GM19395 (cell line): Measurements from ENCODE around the gene HIVEP2.
A peak's percentile ranks its signal among the peaks of the same experiment; 100 is the strongest.
"Not testable (repeated sequence)": the region's sequence is repeated elsewhere in the genome, so short reads cannot be mapped to it uniquely, and the experiment has no call there.

ENCODE experiments used
- ATAC-seq: cut with Tn5 transposase; IDR thresholded peaks from one replicate; pipeline ENCODE4 v1.9.1; 2021; ENCODE audit warnings: mild to moderate bottlenecking, moderate library complexity; ENCODE audit not compliant: unreplicated experiment

Gene HIVEP2, protein sequence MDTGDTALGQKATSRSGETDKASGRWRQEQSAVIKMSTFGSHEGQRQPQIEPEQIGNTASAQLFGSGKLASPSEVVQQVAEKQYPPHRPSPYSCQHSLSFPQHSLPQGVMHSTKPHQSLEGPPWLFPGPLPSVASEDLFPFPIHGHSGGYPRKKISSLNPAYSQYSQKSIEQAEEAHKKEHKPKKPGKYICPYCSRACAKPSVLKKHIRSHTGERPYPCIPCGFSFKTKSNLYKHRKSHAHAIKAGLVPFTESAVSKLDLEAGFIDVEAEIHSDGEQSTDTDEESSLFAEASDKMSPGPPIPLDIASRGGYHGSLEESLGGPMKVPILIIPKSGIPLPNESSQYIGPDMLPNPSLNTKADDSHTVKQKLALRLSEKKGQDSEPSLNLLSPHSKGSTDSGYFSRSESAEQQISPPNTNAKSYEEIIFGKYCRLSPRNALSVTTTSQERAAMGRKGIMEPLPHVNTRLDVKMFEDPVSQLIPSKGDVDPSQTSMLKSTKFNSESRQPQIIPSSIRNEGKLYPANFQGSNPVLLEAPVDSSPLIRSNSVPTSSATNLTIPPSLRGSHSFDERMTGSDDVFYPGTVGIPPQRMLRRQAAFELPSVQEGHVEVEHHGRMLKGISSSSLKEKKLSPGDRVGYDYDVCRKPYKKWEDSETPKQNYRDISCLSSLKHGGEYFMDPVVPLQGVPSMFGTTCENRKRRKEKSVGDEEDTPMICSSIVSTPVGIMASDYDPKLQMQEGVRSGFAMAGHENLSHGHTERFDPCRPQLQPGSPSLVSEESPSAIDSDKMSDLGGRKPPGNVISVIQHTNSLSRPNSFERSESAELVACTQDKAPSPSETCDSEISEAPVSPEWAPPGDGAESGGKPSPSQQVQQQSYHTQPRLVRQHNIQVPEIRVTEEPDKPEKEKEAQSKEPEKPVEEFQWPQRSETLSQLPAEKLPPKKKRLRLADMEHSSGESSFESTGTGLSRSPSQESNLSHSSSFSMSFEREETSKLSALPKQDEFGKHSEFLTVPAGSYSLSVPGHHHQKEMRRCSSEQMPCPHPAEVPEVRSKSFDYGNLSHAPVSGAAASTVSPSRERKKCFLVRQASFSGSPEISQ (N-terminal part only)

DNA sequence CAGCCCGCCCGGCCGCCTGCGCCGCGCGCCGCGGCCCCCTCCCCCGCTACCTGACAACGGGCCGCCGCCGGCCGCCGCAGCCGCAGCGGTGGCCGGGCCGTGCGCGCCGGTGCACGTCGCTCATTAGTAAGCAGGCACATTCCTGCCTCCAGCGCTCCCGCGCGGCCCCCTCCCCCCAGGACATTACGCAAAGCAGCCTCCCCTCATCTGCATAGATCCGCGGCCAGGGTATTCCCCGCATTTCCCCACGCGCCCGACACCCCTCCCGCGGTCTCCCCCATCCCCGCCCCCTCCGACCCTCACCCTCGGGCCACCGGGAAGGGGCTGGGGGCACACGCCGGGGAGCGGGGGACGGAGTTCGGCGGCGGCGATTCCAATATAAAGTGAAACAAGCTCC is at the start of gene HIVEP2:
HIVEP2 (minus strand) TSS at position 128 of the 397 bp plus-strand sequence. CDS start 170,438 bp downstream, outside the sequence.
- ATAC-seq: peak; percentile 24

DNA sequence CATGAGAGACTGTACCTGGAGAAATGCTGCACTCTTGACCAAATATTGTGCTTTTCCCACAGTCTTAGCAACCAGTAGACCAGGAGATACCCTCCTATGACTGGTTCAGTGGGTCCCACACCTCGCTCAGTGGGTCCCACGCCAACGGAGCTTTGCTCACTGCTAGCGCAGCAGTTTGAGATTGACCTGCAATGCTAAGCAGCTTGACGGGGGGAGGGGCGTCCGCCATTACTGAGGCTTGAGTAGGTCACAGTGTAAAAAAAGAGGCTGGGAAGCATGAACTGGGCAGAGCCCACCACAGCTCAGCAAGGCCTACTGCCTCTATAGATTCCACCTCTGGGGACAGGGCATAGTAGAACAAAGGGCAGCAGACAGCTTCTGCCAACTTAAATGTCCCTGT is 49.0 kb upstream of the HIVEP2 start:
- no peak for ATAC-seq

DNA sequence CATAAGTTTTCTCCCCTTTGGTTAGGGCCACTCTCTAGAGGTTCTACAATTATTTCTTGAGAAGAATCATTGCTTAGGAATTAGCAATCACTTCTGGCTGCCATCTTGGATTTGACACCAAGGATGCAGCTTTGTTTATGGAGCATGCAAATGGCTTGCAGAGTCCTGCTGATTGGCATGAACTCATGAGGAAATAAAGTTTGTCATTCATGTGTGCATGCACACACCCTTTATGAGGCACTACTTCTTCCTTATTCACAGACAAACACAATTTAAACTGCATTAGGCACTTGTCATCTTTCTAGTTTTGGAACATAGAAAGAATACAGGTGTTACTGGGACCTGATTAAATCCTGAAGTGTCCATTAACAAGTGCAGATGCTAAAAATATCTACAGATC is 42.5 kb upstream of the HIVEP2 start:
- ATAC-seq: no peak

DNA sequence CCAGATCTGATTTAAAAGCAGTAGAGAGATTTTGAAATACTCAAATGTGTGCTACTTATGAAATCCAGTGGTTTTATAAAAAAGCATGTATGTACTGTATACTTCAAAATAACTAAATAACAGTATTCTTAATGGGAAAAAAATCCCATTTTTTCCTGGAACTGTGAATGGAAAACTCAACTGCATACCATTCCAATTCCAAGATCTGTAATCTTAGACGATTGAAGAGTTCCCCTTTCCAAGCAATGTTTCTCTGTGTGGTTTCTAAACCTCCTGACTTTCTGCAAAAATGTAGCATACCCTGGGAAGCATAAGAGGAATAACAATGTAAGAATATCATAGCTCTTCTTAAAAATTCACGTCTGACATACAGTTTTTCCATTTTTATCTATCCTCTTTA is 40.3 kb upstream of the HIVEP2 start:
- no peak for ATAC-seq

DNA sequence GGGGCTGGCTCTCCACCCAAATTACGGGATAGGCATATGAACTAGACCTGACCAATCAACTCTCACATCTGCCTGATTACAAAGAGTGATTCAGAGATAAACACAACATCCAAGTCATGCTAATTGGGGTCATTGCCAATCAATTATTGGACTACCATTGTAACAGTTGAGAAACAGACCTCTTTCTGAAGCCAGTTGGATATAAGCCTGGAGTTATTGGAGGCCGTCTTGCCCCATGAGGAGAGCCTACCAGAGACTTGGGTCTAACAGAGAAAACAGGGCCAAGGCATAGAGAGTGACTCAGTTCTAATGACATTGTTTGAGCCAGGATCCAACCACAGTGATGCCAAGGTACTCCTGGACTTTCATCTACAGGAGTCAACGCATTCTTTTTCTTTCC is 39.4 kb upstream of the HIVEP2 start:
- no peak for ATAC-seq

DNA sequence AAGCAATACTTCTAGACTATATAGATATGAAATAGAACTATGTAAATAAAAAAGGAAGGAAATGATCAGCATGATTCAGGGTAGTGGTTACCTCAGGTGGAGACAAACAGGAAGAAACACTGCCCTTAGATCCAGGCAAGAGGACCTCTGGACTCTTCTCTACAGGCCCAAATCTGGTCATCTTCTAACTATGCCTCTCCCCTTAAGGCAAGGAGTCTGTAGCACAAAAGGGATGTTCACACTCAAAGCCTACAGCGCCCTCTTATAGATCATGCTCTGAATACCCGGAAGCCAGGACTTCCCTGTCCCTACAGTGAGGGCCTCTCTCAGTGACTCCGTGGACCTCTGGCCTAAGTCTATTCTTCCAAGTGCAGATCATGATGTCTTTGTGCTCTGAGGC is 30.4 kb upstream of the HIVEP2 start:
- no peak for ATAC-seq

DNA sequence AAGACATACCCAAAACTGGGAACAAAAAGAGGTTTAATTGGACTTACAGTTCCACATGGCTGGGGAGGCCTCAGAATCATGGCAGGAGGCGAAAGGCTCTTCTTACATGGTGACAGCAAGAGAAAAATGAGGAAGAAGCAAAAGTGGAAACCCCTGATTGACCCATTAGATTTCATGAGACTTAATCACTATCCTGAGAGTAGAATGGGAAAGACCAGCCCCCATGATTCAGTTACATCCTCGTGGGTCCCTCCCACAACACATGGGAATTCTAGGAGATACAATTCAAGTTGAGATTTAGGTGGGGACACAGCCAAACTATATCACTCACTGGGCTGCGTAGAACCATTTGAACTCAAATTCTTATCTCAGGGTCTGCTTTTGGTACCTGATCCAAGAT is 26.0 kb upstream of the HIVEP2 start:
- not testable (repeated sequence) for ATAC-seq

DNA sequence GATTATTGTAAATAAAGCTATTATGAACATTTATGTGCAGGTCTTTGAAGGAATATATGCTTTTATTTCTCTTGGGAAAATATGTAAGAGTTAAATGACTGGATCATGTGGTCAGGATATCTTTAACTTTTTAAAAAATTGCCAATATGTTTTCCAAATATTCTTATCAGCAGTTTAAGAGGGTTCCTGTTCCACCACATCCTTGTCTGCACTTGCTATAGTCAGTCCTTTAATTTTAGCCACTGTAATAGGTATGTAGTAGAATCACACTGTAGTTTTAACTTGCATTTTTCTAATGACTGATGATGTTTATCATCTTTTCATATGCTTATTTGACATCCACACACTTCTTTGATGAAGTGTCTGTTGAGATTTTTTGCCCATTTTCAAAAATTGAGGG is 23.6 kb upstream of the HIVEP2 start:
- no peak for ATAC-seq

DNA sequence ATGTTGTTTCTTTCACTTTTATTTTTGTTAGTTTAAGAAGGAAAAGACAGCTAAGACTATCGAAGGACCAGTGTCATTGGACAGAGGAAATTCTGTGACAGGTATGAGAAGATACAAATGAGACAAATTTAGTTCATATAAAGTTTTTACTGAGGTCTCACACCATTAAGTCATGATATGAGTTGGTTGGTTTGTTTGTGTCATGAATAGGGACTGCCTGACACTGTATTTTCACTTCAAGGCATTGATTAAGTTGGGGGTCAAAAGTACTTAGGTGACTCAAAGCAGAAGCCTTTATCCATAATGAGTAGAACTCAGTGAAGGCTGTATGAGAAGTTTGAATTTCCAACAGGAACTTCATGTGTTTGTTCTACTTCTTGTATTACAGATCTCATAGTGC is 21.3 kb upstream of the HIVEP2 start:
- ATAC-seq: no peak

DNA sequence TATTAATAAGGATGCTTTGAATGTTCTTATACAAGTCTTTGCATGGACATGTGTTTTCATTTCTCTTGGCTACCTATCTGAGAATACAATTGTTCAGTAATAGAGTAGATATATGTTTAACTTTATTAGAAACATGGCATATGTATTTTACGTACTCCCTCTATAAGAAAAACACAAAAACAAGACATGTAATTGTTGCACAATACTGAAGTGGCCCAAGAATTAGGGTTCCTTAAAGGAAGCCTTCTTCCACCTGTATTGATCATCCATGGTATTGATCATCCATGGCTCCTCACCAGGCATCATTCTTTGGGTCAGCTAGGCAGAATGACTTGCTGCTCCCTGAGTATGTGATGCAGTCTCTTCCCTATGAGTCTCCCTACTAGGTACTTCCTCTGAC is 20.2 kb upstream of the HIVEP2 start:
- ATAC-seq: no peak

DNA sequence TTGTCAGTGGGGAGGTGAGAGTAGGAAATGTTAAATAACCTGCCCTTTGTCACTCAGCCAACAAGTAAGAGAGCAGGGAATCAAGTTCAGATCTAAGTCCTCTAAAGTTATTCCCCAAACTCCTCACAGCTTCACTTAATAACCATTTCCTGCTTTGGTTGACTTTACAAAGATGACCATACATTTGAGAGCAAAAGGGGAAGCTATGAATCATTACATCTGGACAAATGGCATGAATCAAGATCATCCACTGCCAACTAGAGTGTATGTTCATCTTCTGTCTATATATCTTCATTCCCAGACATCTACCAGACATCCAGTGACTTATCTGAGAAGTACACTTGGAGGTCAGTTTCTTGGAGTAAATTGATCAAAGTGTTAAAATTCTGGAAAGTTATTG is 15.1 kb upstream of the HIVEP2 start:
- no peak for ATAC-seq

DNA sequence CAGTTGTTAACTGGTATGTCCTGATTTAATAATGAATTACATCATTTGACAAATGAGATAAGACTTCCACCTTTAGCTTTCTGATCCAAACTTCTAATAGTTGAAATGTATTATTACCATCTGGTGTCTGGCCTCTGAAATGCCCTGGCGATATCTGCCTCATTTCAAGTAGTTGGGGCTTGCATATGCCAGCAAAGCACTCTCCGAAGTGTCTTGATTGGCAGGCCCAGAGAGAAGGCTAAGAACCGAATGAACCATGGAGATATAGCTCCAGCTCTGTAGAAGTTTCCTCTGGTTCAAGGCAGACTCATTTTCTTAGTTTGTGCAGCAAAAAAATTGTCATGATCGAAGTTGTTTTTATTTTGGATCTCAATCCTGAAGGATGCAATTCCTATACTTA is 13.4 kb upstream of the HIVEP2 start:
- no peak for ATAC-seq

DNA sequence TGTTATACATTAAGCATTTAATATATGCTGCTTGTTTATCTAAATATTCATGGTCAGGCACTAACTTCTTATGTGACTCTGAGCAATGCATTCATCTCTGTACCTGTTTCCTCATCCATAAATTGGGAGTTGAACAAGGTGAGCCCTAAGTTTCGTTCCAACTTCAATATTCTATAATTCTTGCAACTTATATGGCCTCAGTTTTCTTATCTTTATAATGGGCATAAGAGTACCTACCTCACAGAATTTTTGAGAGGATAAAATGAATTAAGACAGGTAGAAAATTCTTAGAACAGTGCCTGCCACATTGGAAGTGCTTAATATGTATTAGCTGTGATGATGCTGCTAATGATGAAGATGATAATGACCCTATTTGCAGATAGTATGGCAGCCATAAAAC is 11.8 kb upstream of the HIVEP2 start:
- ATAC-seq: no peak

DNA sequence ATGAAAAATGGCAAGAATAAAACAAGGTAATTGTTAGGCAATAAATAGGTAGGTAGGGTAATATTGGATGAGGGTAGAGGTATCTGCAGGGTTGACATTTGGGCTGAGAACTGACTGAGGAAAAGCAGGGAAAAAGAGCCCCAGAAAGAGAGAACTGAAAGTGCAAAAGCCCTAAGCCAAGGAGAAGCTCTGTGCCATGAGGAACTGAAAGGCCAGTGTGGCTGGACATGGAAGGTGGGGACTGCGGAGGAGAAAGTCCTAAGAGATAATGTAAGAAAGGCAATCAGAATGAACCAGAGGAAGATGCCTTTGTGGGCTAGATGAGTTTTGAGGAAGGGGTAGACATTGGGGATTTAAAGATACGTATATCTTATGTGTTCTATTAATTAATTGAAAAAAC is 9.9 kb upstream of the HIVEP2 start:
- no peak for ATAC-seq

DNA sequence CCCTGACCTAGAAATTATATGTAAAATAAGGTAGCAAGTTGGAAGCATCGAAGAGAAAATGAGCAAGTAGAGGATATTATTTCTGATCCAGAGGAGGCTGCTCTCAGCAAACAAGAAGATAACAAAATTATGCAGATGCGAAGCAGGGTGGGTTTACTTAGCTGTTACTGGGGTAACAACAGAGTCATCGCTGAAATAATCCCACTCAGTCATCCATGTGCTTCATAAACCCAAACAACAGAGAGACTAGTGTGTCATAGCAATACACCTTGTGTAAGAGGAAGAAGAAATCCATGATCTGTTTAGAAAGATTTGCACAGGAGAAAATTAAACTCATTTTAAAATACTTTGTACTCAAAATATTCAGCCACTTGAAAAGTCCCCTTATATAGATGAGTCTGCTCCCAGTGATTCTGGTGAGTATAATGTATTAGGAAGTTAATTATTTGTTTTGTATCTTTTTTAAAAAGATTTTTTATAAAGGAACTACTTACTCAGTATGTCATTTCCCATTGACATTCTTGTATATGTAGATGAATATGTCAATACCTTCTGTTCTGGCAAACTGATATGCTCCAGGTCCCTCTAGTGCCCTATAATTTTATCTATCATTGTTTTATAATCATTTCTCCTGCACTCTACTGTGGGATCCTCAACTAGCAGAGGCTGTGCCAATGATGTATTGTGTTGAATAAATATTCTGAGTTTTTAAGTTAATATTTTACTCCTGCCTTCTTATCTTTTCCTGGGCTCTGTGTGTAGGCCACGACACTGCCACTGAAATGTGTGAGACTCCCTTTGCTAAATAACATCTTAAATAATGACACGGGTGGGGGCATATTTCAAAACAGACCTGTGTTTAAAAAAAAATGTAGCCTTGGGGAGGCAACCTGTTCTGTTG is 8.6 kb upstream of the HIVEP2 start:
- ATAC-seq: no peak

DNA sequence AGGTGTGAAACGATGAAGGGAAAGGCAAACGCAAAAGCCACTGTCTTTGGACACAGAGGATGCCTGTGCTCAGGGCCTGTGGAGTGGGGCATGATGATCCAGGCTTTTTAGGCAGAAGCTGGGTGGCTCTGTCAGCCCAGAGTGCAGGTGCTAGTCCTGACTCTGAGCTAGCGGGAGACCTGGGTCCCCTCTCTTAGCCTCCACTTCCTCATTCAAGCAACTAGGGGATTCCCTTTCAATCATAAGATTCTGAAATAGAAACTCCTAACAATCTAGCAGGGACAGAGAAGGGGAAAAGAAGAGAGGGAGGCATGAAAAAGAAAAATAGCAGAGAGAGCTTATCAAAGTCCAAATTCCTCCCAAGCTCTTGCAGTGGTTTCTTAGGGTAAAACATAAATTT is 7.6 kb upstream of the HIVEP2 start:
- peak; percentile 69 for ATAC-seq

DNA sequence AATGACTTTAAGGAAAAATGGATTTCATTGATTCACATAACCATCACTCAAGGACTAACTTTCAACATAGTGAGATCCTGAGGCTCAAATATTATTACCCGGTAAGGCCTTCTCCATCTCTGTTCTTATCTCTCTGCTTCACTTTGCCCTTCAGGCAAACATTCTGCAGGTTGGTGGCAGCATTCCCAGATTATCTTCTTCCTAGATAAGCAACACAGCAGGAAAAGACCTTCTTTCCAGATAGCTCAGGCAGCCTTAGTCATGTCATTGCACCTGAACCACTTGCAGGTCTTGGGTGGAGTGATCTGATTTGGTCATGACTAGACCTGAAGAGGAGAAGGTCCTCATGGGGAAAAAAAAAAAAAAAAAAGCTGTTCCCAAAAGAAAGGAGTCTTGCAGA is 5.3 kb upstream of the HIVEP2 start:
- no peak for ATAC-seq

DNA sequence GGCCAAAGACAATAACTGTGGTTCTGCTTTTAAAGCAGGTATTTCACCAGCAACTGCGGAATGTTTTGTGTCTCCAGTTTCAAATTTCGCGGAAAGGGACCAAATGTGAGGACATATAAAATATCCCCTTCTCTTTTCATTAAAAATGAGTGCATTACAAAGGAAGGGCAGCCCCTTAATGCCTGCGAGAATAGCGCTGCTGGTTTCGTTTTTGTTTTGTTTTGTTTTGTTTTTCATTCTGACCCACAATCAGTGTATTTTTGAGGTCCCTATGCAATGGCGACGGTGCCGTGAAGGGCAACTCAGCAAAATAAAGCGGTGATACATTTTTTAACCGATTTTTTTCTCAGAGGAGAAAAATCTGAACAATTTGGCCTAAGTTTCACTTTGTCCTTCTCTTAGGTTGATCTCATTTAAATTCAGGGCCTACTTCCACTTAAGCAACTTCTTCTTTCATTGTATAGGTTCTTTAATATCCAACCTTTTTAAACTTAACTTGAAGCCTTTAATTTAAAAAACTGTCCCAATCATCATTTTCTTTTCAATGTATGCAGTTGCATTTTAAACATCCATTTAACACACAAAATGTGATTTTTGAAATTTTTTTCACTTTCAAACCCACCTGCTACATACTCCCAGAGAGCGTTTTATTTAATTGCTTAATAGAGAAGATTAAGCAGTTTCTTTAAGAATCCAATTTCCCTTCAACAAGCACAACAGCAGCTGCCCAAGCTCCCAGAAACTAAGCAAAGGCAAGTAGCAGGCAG is 2.9 kb upstream of the HIVEP2 start:
- peak; percentile 42 for ATAC-seq

DNA sequence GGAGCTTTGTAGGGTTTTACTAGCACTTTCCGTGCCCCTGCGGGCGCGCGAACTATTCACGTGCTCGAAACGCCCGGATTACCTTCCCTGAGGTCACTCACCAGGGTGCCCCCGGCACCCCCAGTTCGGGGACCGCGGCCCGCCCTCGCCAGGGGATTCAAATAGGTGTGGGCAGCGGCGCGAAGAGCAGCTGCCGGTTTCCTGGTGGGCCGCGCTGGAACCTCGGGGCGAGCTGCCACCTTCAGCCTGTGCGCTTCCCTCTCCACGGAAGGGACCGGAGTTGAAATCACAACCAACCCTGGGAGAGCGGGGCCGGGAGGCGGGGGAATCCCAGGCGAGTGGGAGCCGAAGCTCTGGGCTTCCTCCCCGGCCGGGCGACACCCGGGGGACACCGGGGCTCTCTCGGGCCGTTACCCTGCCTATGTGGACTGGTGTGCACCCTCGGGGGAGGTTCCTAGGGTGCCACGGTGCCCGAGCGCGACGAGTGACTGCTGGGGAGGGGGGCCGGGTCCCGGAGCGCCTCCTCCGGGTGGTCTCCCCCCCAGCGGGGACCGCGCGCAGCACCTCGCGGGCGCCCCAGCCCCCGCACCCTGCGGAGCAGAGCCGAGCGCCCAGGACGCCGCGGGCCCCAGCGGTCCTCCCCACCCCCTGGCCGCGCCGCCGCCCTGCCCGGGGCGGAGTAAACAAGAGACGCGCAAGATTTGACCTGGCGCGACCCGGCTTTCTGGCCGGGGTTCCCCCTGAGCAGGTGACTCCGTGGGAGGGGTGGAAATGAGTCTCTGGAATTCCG is 2.1 kb upstream of the HIVEP2 start:
- peak; percentile 50 for ATAC-seq
